Adrenal gland (tissue), 5 donors: ENCODE data around the gene TRMT61B.

Experiments used
- CTCF ChIP-seq, 6 experiments: fragments of 450-650 bp in 4 of 6; fragments of 200-600 bp in 2 of 6; sonication (generic) in 1 of 6; IDR thresholded peaks; 1 replicate in 5 of 6; 2 replicates in 1 of 6; pipeline versions ENCODE4 v1.5.1 to v1.8.0; 2016 to 2021; ENCODE audit warnings: antibody characterized with exemption in 6 of 6, mild to moderate bottlenecking in 2 of 6, moderate library complexity in 1 of 6
- POLR2A ChIP-seq, 2 donors: fragments of 450-650 bp; IDR thresholded peaks; one replicate each; pipeline ENCODE4 v1.6.1; 2017; ENCODE audit warnings: antibody characterized with exemption in 2 of 2, mild to moderate bottlenecking in 2 of 2, moderate library complexity in 1 of 2
- donor health status: DM: no; HTN: no; CAD: no.

- no peak for TF ChIP-seq CTCF (IDR thresholded peaks at IDR 0.05)
- no peak for TF ChIP-seq POLR2A (IDR thresholded peaks at IDR 0.05)
Measured at GRCh38 chr2:28909655-28910353, 39.7 kb upstream of the TRMT61B start.
